Thymus (tissue), 11 donors: ENCODE measurements around the gene SPDYE3. TPM values are rescaled to one million over a fixed set of nuclear protein-coding genes. Genes with fewer than 3 reads are reported as not detected.
"Not testable (repeated sequence)": the region's sequence is repeated elsewhere in the genome, so short reads cannot be mapped to it uniquely, and the experiment has no call there.

ENCODE experiments used
- DNase-seq, 9 donors: peaks; one replicate each; pipeline ENCODE4 v3.0.0-alpha.2; 2013; ENCODE audit warnings: low spot score in 9 of 9, low read depth in 6 of 9, missing footprints in 1 of 9
- H3K27ac ChIP-seq, 2 donors: one replicate each; pipeline ENCODE4 v1.5.1; 2013; ENCODE audit warnings: control low read depth in 1 of 2, low read depth in 1 of 2, low read length in 1 of 2, mild to moderate bottlenecking in 1 of 2, moderate library complexity in 1 of 2
- H3K27me3 ChIP-seq, 2 donors: one replicate each; pipeline ENCODE4 v1.5.1; 2013; ENCODE audit warnings: low read length in 1 of 2; ENCODE audit not compliant: control insufficient read depth in 2 of 2, insufficient read depth in 1 of 2
- H3K36me3 ChIP-seq, 2 donors: one replicate each; pipeline ENCODE4 v1.5.1; 2013; ENCODE audit warnings: low read length in 1 of 2, mild to moderate bottlenecking in 1 of 2, moderate library complexity in 1 of 2; ENCODE audit not compliant: control insufficient read depth in 2 of 2, insufficient read depth in 2 of 2
- H3K4me1 ChIP-seq, 2 donors: one replicate each; pipeline ENCODE4 v1.5.1; 2013; ENCODE audit warnings: low read length in 2 of 2; ENCODE audit not compliant: control insufficient read depth in 2 of 2, insufficient read depth in 2 of 2
- H3K4me3 ChIP-seq, 2 donors: one replicate each; pipeline ENCODE4 v1.5.1; 2013; ENCODE audit warnings: low read length in 2 of 2, control low read depth in 1 of 2, mild to moderate bottlenecking in 1 of 2
- H3K9me3 ChIP-seq, 2 donors: one replicate each; pipeline ENCODE4 v1.5.1; 2013; ENCODE audit warnings: low read length in 1 of 2, mild to moderate bottlenecking in 1 of 2; ENCODE audit not compliant: control insufficient read depth in 2 of 2, insufficient read depth in 1 of 2
- WGBS: extraction: QIAGEN DNeasy Blood & Tissue Kit; methylation state at CpG from one replicate; pipeline ENCODE4 v1.1.7; 2013; 5-methylcytosine and 5-hydroxymethylcytosine counted together
- polyA plus RNA-seq: library from polyadenylated mRNA; stranded (reverse); fragments of 200-250 nt; gene quantifications from one replicate; pipeline ENCODE4 v1.2.3, GENCODE V29; 2013
- total RNA-seq: library from RNA; stranded (reverse); fragments of 120-200 nt; gene quantifications from one replicate; pipeline ENCODE4 v1.2.4, GENCODE V29; 2013
- donor health status: healthy.

Gene SPDYE3
- total and polyA plus RNA-seq, 2 donors = 0.27 TPM; not detected in 1

- H3K27me3 ChIP-seq, H3K27ac ChIP-seq, H3K9me3 ChIP-seq, DNase-seq, H3K4me3 ChIP-seq, H3K36me3 ChIP-seq: not testable (repeated sequence)
- 95% methylated on average over 11 of the region's 11 CpGs for WGBS
- peaks cover 4 to 16% of the 10 kb centered on the region in 2 donors for H3K4me1 ChIP-seq
Measured at GRCh38 chr7:100268882-100269281, 38.6 kb upstream of the SPDYE3 start.

DNA sequence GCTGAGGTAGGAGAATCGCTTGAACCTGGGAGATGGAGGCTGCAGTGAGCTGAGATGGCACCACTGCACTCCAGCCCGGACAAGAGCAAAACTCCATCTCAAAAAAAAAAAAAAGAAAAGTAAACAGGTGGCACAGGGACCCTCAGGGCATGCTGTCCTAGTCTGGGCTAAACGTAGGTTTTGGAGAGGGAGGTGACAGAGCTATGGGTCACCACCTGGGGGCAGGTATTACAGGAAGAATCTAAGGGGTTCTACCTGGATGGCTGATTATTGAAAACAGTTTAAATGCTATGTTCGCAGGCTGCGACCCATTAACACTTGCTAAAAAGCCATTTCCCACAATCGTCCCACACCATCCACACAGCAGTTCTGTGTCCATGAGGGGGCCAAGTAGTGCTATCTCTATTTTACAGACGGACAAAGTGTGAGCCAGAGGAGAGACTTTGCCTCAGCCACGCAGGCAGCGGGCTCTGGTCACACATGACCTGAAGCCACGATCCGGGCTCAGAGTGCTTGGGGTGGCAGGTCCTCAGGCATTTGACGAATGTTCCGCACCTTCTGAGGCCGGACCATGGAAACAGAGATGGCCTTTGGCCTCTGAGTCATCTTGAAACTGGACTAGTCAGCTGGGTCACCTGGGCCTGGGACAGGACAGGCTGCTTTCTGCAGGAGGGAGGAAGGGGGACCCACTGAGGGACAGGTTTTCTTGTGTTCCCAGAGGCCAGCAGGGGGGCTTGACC lies 38.0 kb upstream of the SPDYE3 start:
- H3K4me3 ChIP-seq, H3K27ac ChIP-seq: not testable (repeated sequence)

GRCh38 chr7:100270046-100270918 lies 37.2 kb upstream of the SPDYE3 start:
- DNase-seq = peak in 1 of 9 donors; percentile 2
- H3K27ac ChIP-seq, H3K36me3 ChIP-seq, H3K27me3 ChIP-seq, H3K9me3 ChIP-seq: not testable (repeated sequence)
- 75% methylated on average over 15 of the region's 23 CpGs for WGBS
- Histone ChIP-seq H3K4me3 (peak overlapping the region; percentile 56 to 77), H3K4me1 (peaks cover 4 to 16% of the 10 kb centered on the region in 2 donors)

More for the DNA sequence above, 38.0 kb upstream of the SPDYE3 start:
- not testable (repeated sequence) for DNase-seq, H3K9me3 ChIP-seq, H3K36me3 ChIP-seq, H3K27me3 ChIP-seq
- H3K4me1 ChIP-seq = peaks cover 4 to 16% of the 10 kb centered on the region in 2 donors
- 97% methylated on average over 14 of the region's 14 CpGs for WGBS

DNA sequence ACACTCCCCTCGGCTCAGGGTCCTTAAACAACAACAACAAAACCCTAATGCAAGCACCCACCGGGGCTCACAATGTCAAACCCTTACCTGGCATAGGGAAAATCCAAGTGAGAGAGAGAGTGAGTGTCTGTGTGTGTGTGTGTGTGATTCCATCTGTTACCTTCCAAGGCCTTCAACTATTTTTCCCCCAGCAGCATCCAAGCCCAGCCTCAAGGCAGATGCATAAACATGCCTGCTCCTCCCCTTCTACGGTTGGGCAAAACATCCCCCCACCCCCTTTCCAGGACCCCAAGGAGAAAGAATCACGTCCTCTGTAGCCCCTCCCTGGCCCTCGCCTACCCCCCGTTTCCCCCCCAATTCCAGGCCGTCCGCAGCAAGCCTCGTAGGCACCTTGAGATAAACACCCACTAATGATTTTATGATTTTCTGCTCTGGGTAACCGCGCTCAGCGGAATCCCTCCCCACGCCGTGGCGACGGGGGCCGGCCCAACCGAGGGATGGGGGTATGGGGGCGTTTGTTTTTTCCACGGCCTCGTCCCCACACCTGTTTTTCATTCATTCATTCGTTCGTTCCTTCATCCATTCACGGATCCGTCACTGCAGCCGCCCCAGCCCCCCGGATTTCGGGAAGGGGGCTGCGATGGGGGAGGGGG lies 36.4 kb upstream of the SPDYE3 start:
- peaks cover 4 to 16% of the 10 kb centered on the region in 2 donors for H3K4me1 ChIP-seq
- H3K36me3 ChIP-seq, H3K27me3 ChIP-seq, H3K9me3 ChIP-seq, H3K27ac ChIP-seq: not testable (repeated sequence)
- peak overlapping the region; percentile 56 to 77 for H3K4me3 ChIP-seq
- DNase-seq = peak in 2 of 9 donors; percentile 8 to 37
- 9% methylated on average over 29 of the region's 29 CpGs for WGBS

GRCh38 chr7:100271716-100272537 lies 35.6 kb upstream of the SPDYE3 start:
- peak; percentile 91 to 98 (median 95) for DNase-seq
- Histone ChIP-seq H3K27me3 (no peaks in the 10 kb centered on the region), H3K4me1 (peaks cover 4 to 16% of the 10 kb centered on the region in 2 donors), H3K9me3 (no peaks in the 10 kb centered on the region), H3K4me3 (peak overlapping the region; percentile 56 to 77), H3K27ac (peak overlapping the region; percentile 53 to 57), H3K36me3 (peaks cover 0 to 1% of the 10 kb centered on the region in 2 donors)
- WGBS = 1% methylated on average over 99 of the region's 101 CpGs

DNA sequence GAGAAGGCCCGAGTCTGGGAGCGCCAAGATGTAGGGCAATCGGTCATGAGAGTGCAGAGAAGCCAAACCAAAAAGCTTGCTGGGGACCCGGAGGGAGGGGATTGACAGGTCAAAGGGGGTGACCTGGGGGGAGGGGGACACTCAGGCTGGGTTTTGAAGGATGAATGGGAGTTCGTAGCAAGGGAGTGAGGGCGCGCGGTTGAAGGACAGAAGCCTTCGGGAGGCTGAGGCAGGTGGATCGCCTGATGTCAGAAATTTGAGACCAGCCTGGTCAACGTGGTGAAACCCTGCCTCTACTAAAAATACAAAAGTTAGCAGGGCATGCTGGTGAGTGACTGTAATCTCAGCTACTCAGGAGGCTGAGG lies 35.0 kb upstream of the SPDYE3 start:
- Histone ChIP-seq H3K27ac (peak overlapping the region; percentile 8 to 43), H3K4me3 (peak overlapping the region; percentile 51 to 77), H3K4me1 (peaks cover 4 to 16% of the 10 kb centered on the region in 2 donors)
- H3K9me3 ChIP-seq, H3K36me3 ChIP-seq, H3K27me3 ChIP-seq, DNase-seq: not testable (repeated sequence)
- 61% methylated on average over 11 of the region's 11 CpGs for WGBS

DNA sequence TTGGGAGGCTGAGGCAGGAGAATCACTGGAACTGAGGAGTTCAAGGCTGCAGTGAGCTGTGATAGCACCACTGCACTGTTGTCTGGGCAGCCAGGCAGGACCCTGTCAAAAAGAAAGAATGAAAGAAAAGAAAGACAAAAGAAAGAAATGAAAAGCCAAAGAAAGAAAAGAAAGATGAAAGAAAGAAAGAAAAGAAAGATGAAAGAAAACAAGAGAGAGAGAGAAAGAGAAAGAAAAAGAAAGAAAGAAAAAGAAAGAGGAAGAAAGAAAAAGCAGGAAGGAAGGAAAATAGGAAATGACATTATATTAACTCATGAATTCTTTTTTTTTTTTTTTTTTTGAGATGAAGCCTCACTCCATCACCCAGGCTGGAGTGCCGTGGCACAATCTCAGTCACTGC lies 32.4 kb upstream of the SPDYE3 start:
- DNase-seq = no peak
- no peaks in the 10 kb centered on the region for H3K27me3 ChIP-seq
- 90% methylated on average over 1 of the region's 1 CpG for WGBS
- peaks cover 4 to 13% of the 10 kb centered on the region in 2 donors for H3K4me1 ChIP-seq
- H3K27ac ChIP-seq = no peak overlapping the region
- H3K36me3 ChIP-seq = peaks cover 0 to 3% of the 10 kb centered on the region in 2 donors
- no peaks in the 10 kb centered on the region for H3K9me3 ChIP-seq
- H3K4me3 ChIP-seq = no peak overlapping the region

GRCh38 chr7:100276126-100276525 lies 31.4 kb upstream of the SPDYE3 start:
- 92% methylated on average over 6 of the region's 6 CpGs for WGBS
- not testable (repeated sequence) for H3K27me3 ChIP-seq, H3K4me3 ChIP-seq, H3K4me1 ChIP-seq, H3K27ac ChIP-seq, DNase-seq, H3K36me3 ChIP-seq, H3K9me3 ChIP-seq
